Measurements from ENCODE around the gene CDH4. TPM values are rescaled to one million over a fixed set of nuclear protein-coding genes. Genes with fewer than 3 reads are reported as not detected.

Gene CDH4
- total RNA-seq, 1 experiment from 2014 or later = 5.3 TPM

DNA sequence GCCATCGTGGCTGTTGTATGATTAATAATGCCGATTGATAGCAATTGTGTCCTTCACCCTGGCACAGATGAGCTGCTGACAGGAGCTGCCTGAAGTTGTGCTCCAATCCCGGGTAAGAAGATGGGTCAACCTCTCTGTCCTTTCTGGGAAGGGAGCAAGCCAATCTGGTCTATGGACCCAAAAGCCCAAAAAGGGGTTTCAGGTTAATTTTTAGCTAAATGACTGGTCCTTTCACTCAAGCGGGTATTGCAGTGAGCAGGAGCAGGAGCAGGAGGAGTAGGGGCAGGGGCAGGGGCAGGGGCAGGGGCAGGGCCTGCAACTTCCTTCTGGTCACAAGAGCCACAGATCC lies 648.9 kb downstream of the CDH4 start (continued):
- TF ChIP-seq, protein P1, sequence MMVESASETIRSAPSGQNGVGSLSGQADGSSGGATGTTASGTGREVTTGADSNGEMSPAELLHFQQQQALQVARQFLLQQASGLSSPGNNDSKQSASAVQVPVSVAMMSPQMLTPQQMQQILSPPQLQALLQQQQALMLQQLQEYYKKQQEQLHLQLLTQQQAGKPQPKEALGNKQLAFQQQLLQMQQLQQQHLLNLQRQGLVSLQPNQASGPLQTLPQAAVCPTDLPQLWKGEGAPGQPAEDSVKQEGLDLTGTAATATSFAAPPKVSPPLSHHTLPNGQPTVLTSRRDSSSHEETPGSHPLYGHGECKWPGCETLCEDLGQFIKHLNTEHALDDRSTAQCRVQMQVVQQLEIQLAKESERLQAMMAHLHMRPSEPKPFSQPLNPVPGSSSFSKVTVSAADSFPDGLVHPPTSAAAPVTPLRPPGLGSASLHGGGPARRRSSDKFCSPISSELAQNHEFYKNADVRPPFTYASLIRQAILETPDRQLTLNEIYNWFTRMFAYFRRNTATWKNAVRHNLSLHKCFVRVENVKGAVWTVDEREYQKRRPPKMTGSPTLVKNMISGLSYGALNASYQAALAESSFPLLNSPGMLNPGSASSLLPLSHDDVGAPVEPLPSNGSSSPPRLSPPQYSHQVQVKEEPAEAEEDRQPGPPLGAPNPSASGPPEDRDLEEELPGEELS (CRISPR knock-in tag; IDR thresholded peaks at IDR 0.05) = no peak
- TF ChIP-seq NR3C1 (CRISPR knock-in tag; conservative IDR thresholded peaks at IDR 0.05; ENCODE audit: low read depth) (no peak), NFATC4 (CRISPR knock-in tag; IDR thresholded peaks at IDR 0.05) (no peak), NFYB (CRISPR knock-in tag; conservative IDR thresholded peaks at IDR 0.05; ENCODE audit: low read depth) (no peak)
- TF ChIP-seq, protein P2, sequence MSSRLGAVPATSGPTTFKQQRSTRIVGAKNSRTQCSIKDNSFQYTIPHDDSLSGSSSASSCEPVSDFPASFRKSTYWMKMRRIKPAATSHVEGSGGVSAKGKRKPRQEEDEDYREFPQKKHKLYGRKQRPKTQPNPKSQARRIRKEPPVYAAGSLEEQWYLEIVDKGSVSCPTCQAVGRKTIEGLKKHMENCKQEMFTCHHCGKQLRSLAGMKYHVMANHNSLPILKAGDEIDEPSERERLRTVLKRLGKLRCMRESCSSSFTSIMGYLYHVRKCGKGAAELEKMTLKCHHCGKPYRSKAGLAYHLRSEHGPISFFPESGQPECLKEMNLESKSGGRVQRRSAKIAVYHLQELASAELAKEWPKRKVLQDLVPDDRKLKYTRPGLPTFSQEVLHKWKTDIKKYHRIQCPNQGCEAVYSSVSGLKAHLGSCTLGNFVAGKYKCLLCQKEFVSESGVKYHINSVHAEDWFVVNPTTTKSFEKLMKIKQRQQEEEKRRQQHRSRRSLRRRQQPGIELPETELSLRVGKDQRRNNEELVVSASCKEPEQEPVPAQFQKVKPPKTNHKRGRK (CRISPR knock-in tag; IDR thresholded peaks at IDR 0.05; ENCODE audit: borderline replicate concordance) = no peak

DNA sequence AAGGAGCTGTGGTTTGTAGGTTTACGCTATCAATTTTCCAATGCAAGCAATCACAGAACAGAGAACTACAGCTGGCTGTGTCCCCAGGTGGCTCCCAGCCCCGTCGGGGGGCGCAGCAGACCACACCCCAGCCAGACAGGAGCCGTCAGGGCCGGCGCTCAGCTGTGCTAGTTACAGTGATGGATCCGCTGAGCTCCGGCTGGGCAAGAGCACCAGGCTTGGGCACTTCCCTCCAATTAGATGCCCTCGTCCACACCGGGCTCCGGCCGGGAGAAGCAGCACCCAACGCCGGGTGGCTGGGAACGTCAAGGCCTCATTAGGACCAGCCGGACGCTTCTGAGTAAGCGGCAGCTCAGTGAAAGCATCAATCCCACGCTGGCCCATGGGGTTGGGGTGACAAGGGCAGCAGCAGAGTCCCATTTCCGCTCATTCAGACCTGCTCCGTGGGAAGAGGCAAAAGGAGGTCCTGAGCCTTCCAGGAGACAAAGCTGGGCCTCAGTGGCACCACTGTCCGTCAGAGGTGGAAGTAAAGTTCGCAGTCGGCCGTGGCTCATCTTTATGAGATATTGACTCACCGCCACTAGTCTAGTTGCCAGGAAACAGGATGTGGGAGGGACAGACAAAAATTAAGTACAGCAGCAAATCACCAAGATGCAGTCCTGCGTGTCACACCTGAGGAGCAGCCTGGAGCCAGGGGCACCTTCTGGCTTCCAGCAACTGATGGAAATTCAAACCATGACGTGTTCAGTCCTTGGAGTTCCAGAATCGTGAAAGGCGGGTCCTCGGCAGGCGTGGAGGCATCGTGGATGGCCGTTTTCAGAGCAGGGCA lies 649.5 kb downstream of the CDH4 start:
- H3K27me3 Mint-ChIP-seq (ENCODE audit: low read depth) = no peaks in the 10 kb centered on the region
- ChIA-PET POLR2A (no interaction called here), CTCF (no interaction called here)
- H3K9me3 Mint-ChIP-seq = no peaks in the 10 kb centered on the region
- no peak for ATAC-seq
- no peaks in the 10 kb centered on the region for H3K36me3 Mint-ChIP-seq
- no peak overlapping the region for H3K4me3 Mint-ChIP-seq
- H3K27ac Mint-ChIP-seq = peak overlapping the region; percentile 11; the same call in 1 of the 2 replicates
- no peaks in the 10 kb centered on the region for H3K4me1 Mint-ChIP-seq
- DNase-seq (ENCODE audit: low spot score) = no peak
- TF ChIP-seq, protein P3, sequence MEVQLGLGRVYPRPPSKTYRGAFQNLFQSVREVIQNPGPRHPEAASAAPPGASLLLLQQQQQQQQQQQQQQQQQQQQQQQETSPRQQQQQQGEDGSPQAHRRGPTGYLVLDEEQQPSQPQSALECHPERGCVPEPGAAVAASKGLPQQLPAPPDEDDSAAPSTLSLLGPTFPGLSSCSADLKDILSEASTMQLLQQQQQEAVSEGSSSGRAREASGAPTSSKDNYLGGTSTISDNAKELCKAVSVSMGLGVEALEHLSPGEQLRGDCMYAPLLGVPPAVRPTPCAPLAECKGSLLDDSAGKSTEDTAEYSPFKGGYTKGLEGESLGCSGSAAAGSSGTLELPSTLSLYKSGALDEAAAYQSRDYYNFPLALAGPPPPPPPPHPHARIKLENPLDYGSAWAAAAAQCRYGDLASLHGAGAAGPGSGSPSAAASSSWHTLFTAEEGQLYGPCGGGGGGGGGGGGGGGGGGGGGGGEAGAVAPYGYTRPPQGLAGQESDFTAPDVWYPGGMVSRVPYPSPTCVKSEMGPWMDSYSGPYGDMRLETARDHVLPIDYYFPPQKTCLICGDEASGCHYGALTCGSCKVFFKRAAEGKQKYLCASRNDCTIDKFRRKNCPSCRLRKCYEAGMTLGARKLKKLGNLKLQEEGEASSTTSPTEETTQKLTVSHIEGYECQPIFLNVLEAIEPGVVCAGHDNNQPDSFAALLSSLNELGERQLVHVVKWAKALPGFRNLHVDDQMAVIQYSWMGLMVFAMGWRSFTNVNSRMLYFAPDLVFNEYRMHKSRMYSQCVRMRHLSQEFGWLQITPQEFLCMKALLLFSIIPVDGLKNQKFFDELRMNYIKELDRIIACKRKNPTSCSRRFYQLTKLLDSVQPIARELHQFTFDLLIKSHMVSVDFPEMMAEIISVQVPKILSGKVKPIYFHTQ (CRISPR knock-in tag; IDR thresholded peaks at IDR 0.05) = no peak
- TF ChIP-seq ESRRA (CRISPR knock-in tag; IDR thresholded peaks at IDR 0.05; ENCODE audit: borderline replicate concordance) (no peak), TEAD1 (CRISPR knock-in tag; IDR thresholded peaks at IDR 0.05) (no peak), CREB1 (CRISPR knock-in tag; IDR thresholded peaks at IDR 0.05) (no peak), MYBL2 (CRISPR knock-in tag; IDR thresholded peaks at IDR 0.05) (no peak)
- TF ChIP-seq, protein P2 (CRISPR knock-in tag; IDR thresholded peaks at IDR 0.05; ENCODE audit: borderline replicate concordance) = no peak
- TF ChIP-seq, protein P4, sequence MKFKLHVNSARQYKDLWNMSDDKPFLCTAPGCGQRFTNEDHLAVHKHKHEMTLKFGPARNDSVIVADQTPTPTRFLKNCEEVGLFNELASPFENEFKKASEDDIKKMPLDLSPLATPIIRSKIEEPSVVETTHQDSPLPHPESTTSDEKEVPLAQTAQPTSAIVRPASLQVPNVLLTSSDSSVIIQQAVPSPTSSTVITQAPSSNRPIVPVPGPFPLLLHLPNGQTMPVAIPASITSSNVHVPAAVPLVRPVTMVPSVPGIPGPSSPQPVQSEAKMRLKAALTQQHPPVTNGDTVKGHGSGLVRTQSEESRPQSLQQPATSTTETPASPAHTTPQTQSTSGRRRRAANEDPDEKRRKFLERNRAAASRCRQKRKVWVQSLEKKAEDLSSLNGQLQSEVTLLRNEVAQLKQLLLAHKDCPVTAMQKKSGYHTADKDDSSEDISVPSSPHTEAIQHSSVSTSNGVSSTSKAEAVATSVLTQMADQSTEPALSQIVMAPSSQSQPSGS (CRISPR knock-in tag; IDR thresholded peaks at IDR 0.05; ENCODE audit: borderline replicate concordance, low read depth) = no peak
- TF ChIP-seq, protein P5, sequence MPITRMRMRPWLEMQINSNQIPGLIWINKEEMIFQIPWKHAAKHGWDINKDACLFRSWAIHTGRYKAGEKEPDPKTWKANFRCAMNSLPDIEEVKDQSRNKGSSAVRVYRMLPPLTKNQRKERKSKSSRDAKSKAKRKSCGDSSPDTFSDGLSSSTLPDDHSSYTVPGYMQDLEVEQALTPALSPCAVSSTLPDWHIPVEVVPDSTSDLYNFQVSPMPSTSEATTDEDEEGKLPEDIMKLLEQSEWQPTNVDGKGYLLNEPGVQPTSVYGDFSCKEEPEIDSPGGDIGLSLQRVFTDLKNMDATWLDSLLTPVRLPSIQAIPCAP (CRISPR knock-in tag; IDR thresholded peaks at IDR 0.05) = no peak
